ENCODE results near the gene ZFP30. TPM values are rescaled to one million over a fixed set of nuclear protein-coding genes. Genes with fewer than 3 reads are reported as not detected.
"Not testable (repeated sequence)": the region's sequence is repeated elsewhere in the genome, so short reads cannot be mapped to it uniquely, and the experiment has no call there.

The ZFP30 gene
- 6.8 and 7.9 TPM in 2 replicates for total RNA-seq (2014; rRNA removed; shearing (Covaris generic))

DNA sequence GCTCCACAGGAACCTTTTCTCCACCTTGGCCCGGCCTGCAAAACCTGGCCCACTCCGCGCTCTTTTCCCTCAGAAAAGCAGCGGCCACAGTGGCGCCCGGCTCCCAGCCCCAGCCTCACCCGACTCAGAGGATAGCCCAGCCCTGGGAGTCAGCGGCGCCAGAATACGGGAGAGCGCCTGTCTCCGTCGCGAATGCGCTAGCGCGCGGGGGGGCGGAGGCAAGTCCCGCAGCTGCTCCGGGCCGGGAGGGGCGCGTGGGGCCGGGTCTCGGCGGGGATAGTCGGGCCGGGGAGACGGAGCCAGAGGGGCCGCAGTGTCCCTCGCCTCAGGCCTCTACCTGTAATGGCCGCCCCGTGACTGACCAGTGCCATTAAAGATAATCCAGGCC lies at the start of gene ZFP30:
Gene ZFP30 (minus strand): TSS at position 165 of the 388 bp plus-strand sequence. CDS start 7,643 bp downstream, outside the sequence.
- DNase-seq (ENCODE audit: low read depth), result peak; percentile 80

DNA sequence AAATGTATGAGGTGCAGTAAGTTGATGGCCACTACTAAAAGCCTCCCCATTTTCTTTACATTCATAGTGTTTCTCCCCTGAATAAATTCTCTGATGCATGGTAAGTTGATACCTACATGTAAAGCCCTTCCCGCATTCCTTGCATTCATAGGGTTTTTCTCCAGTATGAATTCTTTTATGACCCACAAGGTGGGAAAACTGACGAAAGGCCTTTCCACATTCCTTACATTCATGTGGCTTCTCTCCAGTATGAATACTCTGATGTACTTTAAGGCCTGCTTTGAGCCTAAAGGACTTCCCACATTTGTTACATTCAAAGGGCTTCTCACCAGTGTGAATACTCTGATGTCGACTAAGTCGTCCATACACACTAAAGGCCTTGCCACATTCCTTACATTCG lies 43.8 kb upstream of the ZFP30 start:
- no peak for DNase-seq (ENCODE audit: low read depth)

GRCh38 chr19:37698216-37698615 lies 43.0 kb upstream of the ZFP30 start:
- no peak for DNase-seq (ENCODE audit: low read depth)

DNA sequence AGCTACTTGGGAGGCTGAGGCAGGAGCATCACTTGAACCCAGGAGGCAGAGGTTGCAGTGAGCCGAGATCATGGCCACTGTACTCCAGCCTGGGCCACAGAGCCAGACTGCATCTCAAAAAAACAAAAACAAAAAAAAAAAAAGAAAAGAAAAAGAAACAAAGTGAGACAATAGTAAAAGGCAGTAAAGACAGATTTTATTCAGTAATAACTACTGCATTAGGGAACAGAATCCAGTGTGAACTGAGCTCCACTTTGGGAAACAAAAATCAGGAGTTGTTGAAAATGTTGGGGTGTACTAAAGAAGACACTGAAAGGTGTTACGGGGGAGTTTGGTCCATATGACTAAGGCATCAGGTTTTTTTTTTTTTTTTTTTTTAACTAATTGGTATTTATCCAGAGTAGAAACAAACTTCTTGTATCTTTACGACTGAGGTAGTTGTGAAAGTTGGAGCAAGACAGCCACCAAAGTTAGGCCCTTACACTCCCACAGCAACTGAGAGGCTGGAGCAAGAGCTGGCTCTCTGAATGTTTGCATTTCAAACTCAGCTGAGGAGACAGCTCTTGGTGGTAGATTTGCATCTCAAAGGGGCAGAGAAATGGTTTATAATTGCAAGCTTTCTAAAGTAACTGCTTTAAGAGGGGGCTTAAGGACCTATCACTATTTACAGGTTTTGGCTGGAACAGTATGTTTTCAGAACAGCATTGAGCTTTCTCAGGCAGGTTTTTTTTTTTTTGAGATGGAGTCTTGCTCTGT lies 40.1 kb upstream of the ZFP30 start:
- DNase-seq (ENCODE audit: low read depth), result no peak

DNA sequence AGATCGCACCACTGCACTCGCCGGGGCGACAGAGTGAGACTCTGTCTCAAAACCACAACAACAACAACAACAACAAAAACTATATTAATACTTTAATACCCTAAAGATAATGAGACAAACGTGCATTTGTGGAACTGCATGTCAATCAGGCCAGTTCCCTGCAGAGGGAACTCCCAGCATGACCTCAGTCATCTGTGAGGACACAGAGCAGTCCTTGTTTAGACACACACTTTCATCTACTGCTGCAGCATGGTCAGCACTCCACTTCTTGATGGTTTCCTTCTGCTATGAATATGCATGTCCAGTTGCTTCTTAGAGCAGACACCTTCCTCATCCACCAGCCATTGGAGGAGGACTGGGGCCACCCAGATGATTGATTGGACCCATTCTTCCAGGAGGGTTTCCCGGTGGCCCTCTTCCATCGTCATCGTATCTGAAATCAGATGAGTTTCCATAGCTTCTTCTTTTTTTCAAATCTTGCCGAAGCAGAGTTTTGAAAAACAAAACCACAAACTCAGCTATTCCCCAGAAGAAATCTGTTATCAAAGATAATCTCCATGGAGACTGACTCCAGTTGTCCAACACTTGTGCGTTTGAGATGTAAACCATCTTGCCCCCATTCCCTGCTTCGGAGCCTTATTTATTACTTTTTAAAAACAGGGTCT lies 37.8 kb upstream of the ZFP30 start:
- DNase-seq (ENCODE audit: low read depth), result no peak

GRCh38 chr19:37691881-37692504 lies 36.7 kb upstream of the ZFP30 start:
- peak; percentile 87 for DNase-seq (ENCODE audit: low read depth)

DNA sequence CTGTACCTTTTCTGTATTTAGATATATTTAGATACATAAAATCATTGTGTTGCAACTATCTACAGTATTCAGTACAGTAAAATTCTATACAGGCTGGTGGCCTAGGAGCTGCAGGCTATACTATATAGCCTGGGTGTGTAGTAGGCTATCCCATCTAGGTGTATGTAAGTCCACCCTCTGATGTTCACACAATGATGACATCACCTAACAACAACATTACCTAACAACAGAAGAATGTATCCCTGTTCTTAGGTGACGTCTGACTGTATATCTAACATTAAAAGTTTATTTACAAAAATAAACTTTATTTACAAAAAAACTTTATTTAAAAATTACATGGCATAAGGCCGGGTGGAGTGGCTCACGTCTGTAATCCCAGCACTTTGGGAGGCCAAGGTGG lies 28.3 kb upstream of the ZFP30 start:
- DNase-seq (ENCODE audit: low read depth), result no peak

DNA sequence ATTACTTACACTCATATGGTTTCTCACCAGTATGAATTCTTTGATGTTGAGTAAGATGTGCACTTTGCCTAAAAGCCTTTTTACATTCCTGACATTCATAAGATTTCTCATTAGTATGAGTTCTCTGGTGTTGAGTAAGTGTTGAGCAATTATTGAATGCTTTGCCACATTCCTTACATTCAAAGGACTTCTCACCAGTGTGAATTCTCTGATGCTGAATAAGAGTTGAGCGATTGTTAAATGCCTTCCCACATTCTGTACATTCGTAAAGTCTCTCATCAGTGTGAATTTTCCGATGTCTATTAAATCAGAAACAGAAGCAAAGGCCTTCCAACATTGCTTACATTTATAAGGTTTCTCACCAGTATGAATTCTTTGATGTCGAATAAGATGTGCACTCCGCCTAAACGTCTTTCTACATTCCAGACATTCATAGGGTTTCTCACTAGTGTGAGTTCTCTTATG lies 14.2 kb upstream of the ZFP30 start:
- DNase-seq (ENCODE audit: low read depth), result no peak

DNA sequence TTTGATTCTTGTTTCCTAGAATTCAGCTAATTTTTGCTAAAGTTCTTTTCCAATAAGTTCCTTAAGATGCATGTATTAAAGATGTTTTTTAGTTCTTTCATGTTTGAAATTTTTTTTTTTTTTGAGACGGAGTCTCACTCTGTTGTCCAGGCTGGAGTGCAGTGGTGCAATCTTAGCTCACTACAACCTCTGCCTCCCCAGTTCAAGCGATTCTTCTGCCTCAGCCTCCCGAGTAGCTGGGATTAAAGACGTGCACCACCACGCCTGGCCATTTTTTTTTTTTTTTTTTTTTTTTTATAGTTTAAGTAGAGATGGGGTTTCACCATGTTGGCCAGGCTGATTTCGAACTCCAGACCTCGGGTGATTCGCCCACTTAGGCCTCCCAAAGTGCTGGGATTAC lies 1.9 kb upstream of the ZFP30 start:
- DNase-seq (ENCODE audit: low read depth), result not testable (repeated sequence)

DNA sequence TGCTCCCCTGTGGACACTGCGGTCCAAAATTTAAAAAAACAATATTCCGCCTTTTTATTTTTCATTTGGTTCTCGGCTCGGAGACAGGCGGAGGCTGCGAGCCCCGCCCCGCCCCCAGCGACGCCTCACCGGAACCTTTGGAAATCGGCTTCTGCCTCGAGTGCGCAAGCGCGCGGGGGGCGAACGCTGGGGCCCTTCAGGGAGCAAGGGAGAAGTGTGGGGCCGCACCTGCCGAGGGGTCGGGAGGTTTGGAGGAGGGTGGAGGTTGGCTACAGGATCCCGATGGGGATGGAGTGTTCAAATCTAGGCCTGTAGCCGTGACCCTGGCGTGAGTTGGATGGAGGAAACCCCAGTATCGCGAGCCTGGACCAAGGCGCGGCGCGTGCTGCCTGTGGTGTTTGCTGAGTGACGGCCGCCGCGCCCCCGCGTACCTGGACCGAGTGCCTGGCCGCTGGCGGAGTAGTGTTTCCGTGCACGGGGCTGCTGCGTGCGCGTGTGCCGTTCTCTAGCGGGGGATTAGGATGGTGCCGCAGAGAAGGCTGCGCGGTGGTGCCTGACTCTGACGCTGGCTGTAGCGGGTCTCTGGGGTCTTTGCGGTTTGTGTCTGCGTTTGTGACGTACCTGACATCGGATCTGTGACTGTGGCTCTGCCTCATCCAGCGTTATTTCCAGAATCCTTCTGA lies 565 bp upstream of the ZFP30 start:
- DNase-seq (ENCODE audit: low read depth), result peak; percentile 88

GRCh38 chr19:37654629-37655300 lies 500 bp downstream of the ZFP30 start:
- DNase-seq (ENCODE audit: low read depth), result peak; percentile 41

DNA sequence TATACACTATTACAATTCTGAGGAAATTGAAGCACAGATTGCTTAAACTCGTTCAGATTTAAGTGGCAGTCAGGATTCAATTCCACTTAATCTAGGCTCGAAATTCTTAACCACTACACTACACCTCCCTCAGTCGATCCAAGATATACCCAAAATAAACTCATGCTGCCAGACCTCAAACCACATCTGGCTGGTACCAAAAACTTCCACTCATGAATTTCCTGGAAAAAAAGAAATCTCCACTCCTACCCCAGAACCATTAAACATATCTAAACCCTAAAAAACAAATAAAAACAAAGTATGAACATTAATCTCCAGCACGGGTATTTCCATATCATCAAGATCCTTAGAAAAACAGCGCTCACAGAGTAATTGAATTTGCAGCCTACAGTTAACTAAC lies 1.1 kb downstream of the ZFP30 start:
- DNase-seq (ENCODE audit: low read depth), result no peak

GRCh38 chr19:37635076-37636056 lies 19.9 kb downstream of the ZFP30 start:
- no peak for DNase-seq (ENCODE audit: low read depth)

DNA sequence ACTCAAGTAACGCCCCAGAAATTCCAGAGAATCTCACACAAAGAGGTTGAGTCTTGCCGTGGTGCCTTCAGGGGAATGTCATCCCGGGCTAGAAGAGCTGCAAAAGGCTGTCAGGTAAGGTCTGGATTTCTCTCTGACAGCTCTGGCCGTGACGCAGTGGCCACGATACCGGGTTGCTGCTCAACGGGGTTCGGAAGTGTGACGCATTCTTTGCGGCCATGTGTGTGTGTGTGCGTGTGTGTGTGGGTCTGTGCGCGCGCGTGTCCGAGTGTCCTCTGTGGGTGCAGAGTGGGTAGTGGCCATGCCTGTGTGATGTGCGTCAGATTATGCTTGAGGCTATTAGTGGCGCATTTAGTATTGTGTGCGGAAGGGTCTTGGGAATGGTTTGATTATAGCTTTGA lies 60.3 kb downstream of the ZFP30 start:
- DNase-seq (ENCODE audit: low read depth), result peak; percentile 45

DNA sequence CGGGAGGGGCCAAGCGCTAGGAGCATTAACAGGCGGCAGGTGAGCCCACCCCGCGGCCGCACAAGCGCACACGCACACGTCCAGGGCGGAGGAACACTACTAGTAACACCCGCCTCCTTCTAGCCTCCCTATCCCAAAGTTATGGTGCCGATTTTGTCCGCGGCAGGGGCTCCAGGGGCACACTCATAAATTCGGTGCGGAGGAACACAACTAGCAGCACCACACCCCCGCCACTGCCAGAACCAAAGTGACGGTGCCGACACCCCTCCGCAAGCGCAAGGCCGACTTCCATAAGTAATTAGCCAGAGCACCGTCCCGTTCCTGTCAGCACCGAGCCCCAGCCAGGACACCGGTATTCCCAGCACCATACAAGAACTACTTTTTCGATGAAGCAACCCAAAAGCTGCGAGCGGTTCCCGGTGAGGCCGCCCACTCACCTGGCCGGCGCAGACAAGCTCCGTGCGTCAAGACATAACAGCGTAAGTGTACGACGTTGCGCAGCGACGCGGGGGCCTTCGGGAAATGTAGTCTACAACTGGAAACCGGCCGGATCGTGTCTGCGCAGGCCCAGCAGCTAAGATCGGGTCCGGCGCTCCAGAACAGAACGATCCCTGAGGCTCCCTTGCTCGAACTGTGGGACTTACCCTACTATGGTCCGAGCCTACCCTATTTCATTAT lies 60.8 kb downstream of the ZFP30 start, which contains the start of the genes ZNF540 and ZNF571:
Gene ZNF540 (plus strand): TSS at position 573 of the 678 bp plus-strand sequence. CDS start 3,572 bp downstream, outside the sequence.
Gene ZNF571 (minus strand): TSS at position 489 of the 678 bp plus-strand sequence. CDS start 8,116 bp downstream, outside the sequence.
- peak; percentile 93 for DNase-seq (ENCODE audit: low read depth)

DNA sequence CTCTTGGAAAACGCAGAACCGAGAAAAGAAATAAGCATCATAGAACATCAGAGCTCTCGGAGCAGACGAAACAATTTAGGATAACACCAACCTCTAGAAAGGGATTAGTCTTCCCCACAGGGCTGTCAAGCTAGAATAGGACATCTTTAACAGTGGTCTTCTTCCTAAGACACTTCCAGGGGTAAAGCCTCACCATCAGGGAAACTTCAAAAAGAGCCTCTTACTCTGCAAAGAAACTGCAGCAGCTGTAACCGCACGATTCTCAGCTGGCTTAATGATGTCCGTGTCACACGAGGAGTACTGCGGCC lies 61.3 kb downstream of the ZFP30 start:
- no peak for DNase-seq (ENCODE audit: low read depth)

DNA sequence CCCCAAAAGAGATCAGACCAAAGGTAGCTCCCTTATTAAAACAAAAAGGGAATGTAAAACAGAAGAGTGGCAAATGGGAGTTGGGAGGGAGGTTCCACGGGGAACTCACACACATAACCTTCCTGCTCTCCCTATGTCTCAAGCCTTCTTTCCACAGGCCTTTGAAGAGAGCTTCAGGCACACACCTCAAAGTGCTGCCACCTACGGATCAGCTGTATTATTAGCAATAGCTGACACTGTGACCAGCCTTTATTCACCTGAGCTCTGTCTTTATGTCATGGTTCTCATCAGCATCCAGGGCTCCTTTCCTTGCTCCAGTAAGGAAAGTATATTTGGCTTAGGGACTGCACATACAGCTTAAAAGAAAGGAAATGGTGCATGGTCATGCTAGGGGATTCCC lies 71.9 kb downstream of the ZFP30 start:
- no peak for DNase-seq (ENCODE audit: low read depth)

- no peak for DNase-seq (ENCODE audit: low read depth)
Measured at GRCh38 chr19:37572203-37572602, 83.1 kb downstream of the ZFP30 start.

DNA sequence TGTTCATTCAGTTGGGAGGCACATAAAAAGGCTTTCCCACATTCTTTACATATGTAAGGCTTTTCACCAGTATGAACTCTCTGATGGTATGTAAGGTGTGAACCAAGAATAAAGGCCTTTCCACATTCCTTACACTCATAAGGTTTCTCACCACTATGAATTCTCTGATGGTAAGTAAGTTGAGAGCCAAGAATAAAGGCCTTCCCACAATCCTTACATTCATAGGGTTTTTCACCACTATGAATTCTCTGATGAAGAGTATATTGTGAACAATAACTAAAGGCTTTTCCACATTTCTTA lies 89.9 kb downstream of the ZFP30 start:
- DNase-seq (ENCODE audit: low read depth), result no peak
